Activated T-helper 1 cell treated with Interleukin-2 at 50 U/mL for 16 hours (primary cell): Measurements from ENCODE around the gene NT5C2.
A peak's percentile ranks its signal among the peaks of the same experiment; 100 is the strongest.
"Not testable (repeated sequence)": the region's sequence is repeated elsewhere in the genome, so short reads cannot be mapped to it uniquely, and the experiment has no call there.

Experiments used
- DNase-seq: peaks from one replicate; pipeline ENCODE4 v3.0.0-alpha.2; 2020; ENCODE audit warnings: low read depth

NT5C2 gene

GRCh38 chr10:103083977-103084320 lies 109.1 kb downstream of the NT5C2 start:
- DNase-seq, result no peak

GRCh38 chr10:103083266-103083976 lies 109.7 kb downstream of the NT5C2 start:
- DNase-seq, result no peak

- DNase-seq, result no peak
These were observed 110.4 kb downstream of the NT5C2 start for GRCh38 chr10:103082683-103083082.

GRCh38 chr10:103080891-103081581 lies 112.0 kb downstream of the NT5C2 start:
- DNase-seq, result no peak

GRCh38 chr10:103079946-103080345 lies 113.1 kb downstream of the NT5C2 start:
- no peak for DNase-seq

- no peak for DNase-seq
These were observed 114.0 kb downstream of the NT5C2 start for GRCh38 chr10:103079100-103079499.

GRCh38 chr10:103078676-103079075 lies 114.4 kb downstream of the NT5C2 start:
- DNase-seq, result no peak

- DNase-seq, result no peak
These were observed 114.8 kb downstream of the NT5C2 start for GRCh38 chr10:103078309-103078615.

- DNase-seq, result no peak
These were observed 115.4 kb downstream of the NT5C2 start for GRCh38 chr10:103077491-103078308.

- no peak for DNase-seq
These were observed 116.1 kb downstream of the NT5C2 start for GRCh38 chr10:103077020-103077419.

- no peak for DNase-seq
These were observed 120.2 kb downstream of the NT5C2 start for GRCh38 chr10:103072891-103073290.

GRCh38 chr10:103072276-103072675 lies 120.8 kb downstream of the NT5C2 start:
- no peak for DNase-seq

- peak; percentile 43 for DNase-seq
These were observed 123.4 kb downstream of the NT5C2 start for GRCh38 chr10:103069453-103070331.

- DNase-seq, result no peak
These were observed 125.1 kb downstream of the NT5C2 start for GRCh38 chr10:103067956-103068355.

GRCh38 chr10:103067484-103067883 lies 125.6 kb downstream of the NT5C2 start:
- no peak for DNase-seq

GRCh38 chr10:103067099-103067477 lies 126.0 kb downstream of the NT5C2 start:
- not testable (repeated sequence) for DNase-seq

GRCh38 chr10:103066141-103067098 lies 126.7 kb downstream of the NT5C2 start:
- no peak for DNase-seq

- no peak for DNase-seq
These were observed 128.1 kb downstream of the NT5C2 start for GRCh38 chr10:103064956-103065355.

- DNase-seq, result no peak
These were observed 130.1 kb downstream of the NT5C2 start for GRCh38 chr10:103062854-103063590.

GRCh38 chr10:103060575-103060974 lies 132.5 kb downstream of the NT5C2 start:
- DNase-seq, result no peak
